ENCODE results near the gene CAND1. TPM values are rescaled to one million over a fixed set of nuclear protein-coding genes. Genes with fewer than 3 reads are reported as not detected.
A peak's percentile ranks its signal among the peaks of the same experiment; 100 is the strongest.

CAND1 gene
- total RNA-seq (ENCODE audit: low replicate concordance) = 181 and 219 TPM in 2 replicates
- long read RNA-seq, full-length matches to known transcripts = 5 of 59 reads
- long read RNA-seq, partial matches to known transcripts = 47 of 59 reads
- long read RNA-seq, other reads (novel, unspliced or antisense) = 7 of 59 reads

- H3K4me1 Mint-ChIP-seq (ENCODE audit: unreplicated experiment) = peaks cover 13% of the 10 kb centered on the region
- DNase-seq (ENCODE audit: extremely low spot score, unreplicated experiment) = peak; percentile 95
- no peaks in the 10 kb centered on the region for H3K9me3 Mint-ChIP-seq
- no peaks in the 10 kb centered on the region for H3K27me3 Mint-ChIP-seq
- no peaks in the 10 kb centered on the region for H3K36me3 Mint-ChIP-seq
- no peak for TF ChIP-seq CTCF (conservative IDR thresholded peaks at IDR 0.05)
- H3K27ac Mint-ChIP-seq = peak within 1 kb of the TSS; percentile 100
- peak within 1 kb of the TSS; percentile 93 for H3K4me3 Mint-ChIP-seq
These were observed at the start of gene CAND1 for GRCh38 chr12:67268896-67269632. Gene CAND1, plus strand, starts transcription at chr12:67269358. Its CDS starts 360 bp downstream, at chr12:67269718.

- no peaks in the 10 kb centered on the region for H3K4me1 Mint-ChIP-seq (ENCODE audit: unreplicated experiment)
- H3K4me3 Mint-ChIP-seq = no peak overlapping the region
- no peak for TF ChIP-seq CTCF (conservative IDR thresholded peaks at IDR 0.05)
- H3K27me3 Mint-ChIP-seq = peaks cover 21% of the 10 kb centered on the region
- H3K36me3 Mint-ChIP-seq = no peaks in the 10 kb centered on the region
- no peak for DNase-seq (ENCODE audit: extremely low spot score, unreplicated experiment)
- no peak overlapping the region for H3K27ac Mint-ChIP-seq
- H3K9me3 Mint-ChIP-seq = no peaks in the 10 kb centered on the region
These were observed 49.1 kb upstream of the CAND1 start for GRCh38 chr12:67220065-67220464.

- no peak overlapping the region for H3K4me3 Mint-ChIP-seq
- H3K27me3 Mint-ChIP-seq = peaks cover 11% of the 10 kb centered on the region
- TF ChIP-seq CTCF (conservative IDR thresholded peaks at IDR 0.05) = peak; percentile 66
- no peaks in the 10 kb centered on the region for H3K9me3 Mint-ChIP-seq
- no peak overlapping the region for H3K27ac Mint-ChIP-seq
- no peaks in the 10 kb centered on the region for H3K4me1 Mint-ChIP-seq (ENCODE audit: unreplicated experiment)
- DNase-seq (ENCODE audit: extremely low spot score, unreplicated experiment) = no peak
- H3K36me3 Mint-ChIP-seq = no peaks in the 10 kb centered on the region
These were observed 46.9 kb upstream of the CAND1 start for GRCh38 chr12:67222302-67222701.

- no peak for DNase-seq (ENCODE audit: extremely low spot score, unreplicated experiment)
- H3K36me3 Mint-ChIP-seq = no peaks in the 10 kb centered on the region
- no peak overlapping the region for H3K4me3 Mint-ChIP-seq
- H3K9me3 Mint-ChIP-seq = no peaks in the 10 kb centered on the region
- TF ChIP-seq CTCF (conservative IDR thresholded peaks at IDR 0.05) = no peak
- H3K27ac Mint-ChIP-seq = no peak overlapping the region
- no peaks in the 10 kb centered on the region for H3K4me1 Mint-ChIP-seq (ENCODE audit: unreplicated experiment)
- peaks cover 8% of the 10 kb centered on the region for H3K27me3 Mint-ChIP-seq
These were observed 45.9 kb upstream of the CAND1 start for GRCh38 chr12:67223225-67223624.

GRCh38 chr12:67237231-67237630 is 31.9 kb upstream of the CAND1 start:
- no peaks in the 10 kb centered on the region for H3K27me3 Mint-ChIP-seq
- no peak overlapping the region for H3K4me3 Mint-ChIP-seq
- H3K36me3 Mint-ChIP-seq = no peaks in the 10 kb centered on the region
- H3K9me3 Mint-ChIP-seq = peaks cover 10% of the 10 kb centered on the region
- DNase-seq (ENCODE audit: extremely low spot score, unreplicated experiment) = no peak
- H3K4me1 Mint-ChIP-seq (ENCODE audit: unreplicated experiment) = peaks cover 4% of the 10 kb centered on the region
- no peak overlapping the region for H3K27ac Mint-ChIP-seq
- no peak for TF ChIP-seq CTCF (conservative IDR thresholded peaks at IDR 0.05)

Measured in type B pancreatic cell (in vitro differentiated cells).